Endothelial cell of umbilical vein (primary cell): ENCODE results near the gene SEMA6A. TPM values are rescaled to one million over a fixed set of nuclear protein-coding genes. Genes with fewer than 3 reads are reported as not detected.

Experiments used
- BruUV-seq: library from RNA; stranded (reverse); fragments of 400-500 nt; replicated peaks from 2 replicates; lab custom pipeline; 2021; lab: Mats Ljungman, UMichigan
- CTCF ChIA-PET: fragments of 300-600, 350-600 bp; sonication (Branson Sonifier 250); formaldehyde crosslinking; loops from one replicate; lab custom pipeline; 2021; ENCODE audit warnings: antibody characterized with exemption, inconsistent platforms; lab: Charles Lee
- POLR2A ChIA-PET: fragments of 300-600, 350-600 bp; sonication (Branson Sonifier 250); formaldehyde crosslinking; loops from one replicate; lab custom pipeline; 2021; ENCODE audit warnings: antibody characterized with exemption, inconsistent platforms; lab: Charles Lee
- DNase-seq: peaks from one replicate; pipeline ENCODE4 v3.0.0-alpha.2; 2011; ENCODE audit warnings: low read depth, low spot score
- FAIRE-seq: peaks from 2 replicates; lab custom pipeline; 2011; peaks lifted over from hg19 to GRCh38; lab: Jason Lieb, UNC
- H2AFZ ChIP-seq: 2 replicates; pipeline ENCODE4 v1.6.0; 2012; ENCODE audit warnings: low read depth, low read length, control low read depth, inconsistent platforms
- H3K27ac ChIP-seq: 2 replicates; pipeline ENCODE4 v1.5.1; 2011; ENCODE audit warnings: low read depth, mild to moderate bottlenecking, control low read depth, low read length, moderate library complexity; ENCODE audit not compliant: insufficient read depth
- H3K27me3 ChIP-seq, 2 experiments: 2 replicates each; pipeline versions ENCODE4 v1.6.0 to v1.6.1; 2011; ENCODE audit warnings: low read length in 2 of 2, mixed read lengths in 1 of 2; ENCODE audit not compliant: control insufficient read depth in 2 of 2, insufficient read depth in 2 of 2
- H3K36me3 ChIP-seq, 2 experiments: 2 replicates in 1 of 2; 3 replicates in 1 of 2; pipeline ENCODE4 v1.5.1; 2011; ENCODE audit warnings: low read length in 2 of 2, mild to moderate bottlenecking in 1 of 2, moderate library complexity in 1 of 2; ENCODE audit not compliant: control insufficient read depth in 2 of 2, insufficient read depth in 2 of 2; ENCODE audit errors: extremely low read depth in 1 of 2
- H3K4me1 ChIP-seq: 3 replicates; pipeline ENCODE4 v1.5.1; 2011; ENCODE audit warnings: mild to moderate bottlenecking, low read length; ENCODE audit not compliant: control insufficient read depth, insufficient read depth; ENCODE audit errors: extremely low read depth
- H3K4me2 ChIP-seq: 2 replicates; pipeline ENCODE4 v1.6.1; 2011; ENCODE audit warnings: low read length, control low read depth, mixed read lengths; ENCODE audit not compliant: insufficient read depth
- H3K4me3 ChIP-seq, 3 experiments: fragments of 200-600 bp in 1 of 3; sonication (generic), shearing (Covaris generic) in 1 of 3; replicated peaks in 1 of 3; 2 replicates each; pipeline ENCODE4 v1.5.1; 2011 to 2016; ENCODE audit warnings: control low read depth in 3 of 3, low read length in 3 of 3, mild to moderate bottlenecking in 2 of 3, inconsistent platforms in 1 of 3, low read depth in 1 of 3, moderate library complexity in 1 of 3; ENCODE audit not compliant: insufficient read depth in 1 of 3
- H3K79me2 ChIP-seq: 2 replicates; pipeline ENCODE4 v1.6.0; 2012; ENCODE audit warnings: low read length, inconsistent platforms; ENCODE audit not compliant: control insufficient read depth, insufficient read depth
- H3K9ac ChIP-seq: replicated peaks from 2 replicates; pipeline ENCODE3; 2011; ENCODE audit warnings: low read length, control low read depth; ENCODE audit not compliant: insufficient read depth; ENCODE audit errors: extremely low read depth
- H3K9me1 ChIP-seq: replicated peaks from 3 replicates; pipeline ENCODE4 v1.6.0; 2011; ENCODE audit warnings: mild to moderate bottlenecking, low read length; ENCODE audit not compliant: control insufficient read depth, insufficient read depth; ENCODE audit errors: extremely low read depth
- H3K9me3 ChIP-seq: replicated peaks from 2 replicates; pipeline ENCODE4 v1.5.1; 2012; ENCODE audit warnings: low read length, inconsistent platforms; ENCODE audit not compliant: control insufficient read depth, insufficient read depth
- H4K20me1 ChIP-seq: replicated peaks from 2 replicates; pipeline ENCODE3; 2011; ENCODE audit warnings: mild to moderate bottlenecking, low read length; ENCODE audit not compliant: control insufficient read depth, insufficient read depth; ENCODE audit errors: extremely low read depth
- POLR2AphosphoS5 ChIP-seq: IDR thresholded peaks from 2 replicates; pipeline ENCODE4 v1.6.1; 2012; ENCODE audit warnings: low read depth, mild to moderate bottlenecking, control low read depth, low read length, moderate library complexity; ENCODE audit not compliant: insufficient read depth
- dilution Hi-C: fragments of 300-500 bp; cut with MboI; formaldehyde crosslinking; loops from one replicate; pipeline ENCODE4 v1.15.0; 2019; ENCODE audit warnings: low sequenced_read_pairs; ENCODE audit not compliant: extremely low pct_ligation_motif_present
- intact Hi-C: fragments of 100-400 bp; cut with micrococcal nuclease; formaldehyde crosslinking; loops from one replicate; pipeline ENCODE4 v1.10.0; 2022
- polyA plus RNA-seq, 4 experiments: library from polyadenylated mRNA; depleted of rRNA in 3 of 4; stranded (reverse) in 3 of 4; unstranded in 1 of 4; fragments of >200 nt; gene quantifications; 2 replicates each; pipeline versions ENCODE4 v1.2.1 to v1.2.3, GENCODE V29; 2011 to 2012; ENCODE audit warnings: missing spikeins in 1 of 4
- total RNA-seq: library from RNA; stranded (reverse); gene quantifications from 2 replicates; pipeline ENCODE4 v1.2.3, GENCODE V29; 2021
- TF ChIP-seq, protein P1 (sequence below), 2 donors: IDR thresholded peaks; 1 replicate in 1 of 2; 2 replicates in 1 of 2; pipeline ENCODE4 v1.5.1; 2011; ENCODE audit warnings: low read length in 2 of 2, mild to moderate bottlenecking in 2 of 2, moderate library complexity in 2 of 2, control low read depth in 1 of 2, inconsistent platforms in 1 of 2, low read depth in 1 of 2; ENCODE audit not compliant: insufficient read depth in 1 of 2; ENCODE audit errors: extremely low read depth in 1 of 2

Gene SEMA6A
- total and polyA plus RNA-seq, 2 donors (not counting 3 experiments of a cell fraction or from before 2014, with no cell fraction given) = 0.43 to 1.5 TPM

DNA sequence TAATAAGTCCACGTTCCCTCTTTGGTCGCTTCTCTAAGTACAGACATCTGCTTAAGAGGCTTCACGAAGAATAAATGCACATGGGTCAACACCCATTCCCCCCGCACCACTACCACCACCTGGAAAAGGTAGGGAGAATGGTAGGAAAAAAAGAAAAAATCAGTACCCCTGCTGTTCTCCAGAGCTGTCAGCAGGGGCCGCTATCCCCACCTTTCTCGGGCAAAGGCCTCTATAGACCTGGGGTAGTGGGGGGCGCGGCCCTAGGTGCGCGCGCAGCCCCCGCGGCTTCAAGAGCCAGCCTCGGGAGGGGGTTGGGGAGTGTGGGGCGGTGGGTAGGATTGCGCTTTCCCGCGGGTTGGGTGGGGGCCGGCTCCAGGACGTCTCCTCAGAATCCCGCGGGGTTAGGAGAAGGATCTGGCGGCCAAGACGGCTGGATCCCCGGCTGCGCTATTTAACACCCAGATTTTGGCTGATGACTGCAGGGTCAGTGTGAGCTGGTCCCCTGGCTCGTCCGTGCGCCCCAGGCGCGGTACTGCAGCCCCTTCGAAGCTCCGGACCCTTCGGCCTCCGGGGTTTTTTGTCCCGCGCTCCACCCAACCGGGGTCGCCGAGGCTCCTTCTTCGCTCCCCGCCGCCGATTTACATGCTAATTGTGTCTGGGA lies 1.6 kb upstream of the SEMA6A start:
- dilution Hi-C loops = no loop called here

More for the DNA sequence above, 1.6 kb upstream of the SEMA6A start:
- BruUV-seq = no TSS peak
- H3K79me2 ChIP-seq = no peaks in the 10 kb centered on the region
- POLR2A ChIA-PET = no interaction called here
- peak; percentile 72 for DNase-seq
- H3K9ac ChIP-seq = no peak overlapping the region
- H3K4me1 ChIP-seq = peaks cover 17% of the 10 kb centered on the region
- H4K20me1 ChIP-seq = no peaks in the 10 kb centered on the region
- no peaks in the 10 kb centered on the region for H3K9me1 ChIP-seq
- peak overlapping the region; percentile 85 for H3K4me2 ChIP-seq
- intact Hi-C loops = loop anchor here (1.0 to 10.0 kb wide), 2 partner anchors 372 to 879 kb away; no protein-coding TSS in a partner anchor
- H3K4me3 ChIP-seq = peak overlapping the region; percentile 53 to 58 (median 57)
- peak overlapping the region; percentile 52 for H2AFZ ChIP-seq
- FAIRE-seq = peak; percentile 89
- peaks cover 36 to 60% of the 10 kb centered on the region in 2 experiments for H3K27me3 ChIP-seq
- CTCF ChIA-PET = interaction anchor here (0.7 to 2.8 kb wide), 6 partner anchors 9 to 438 kb away, joined by 3 to 8 read pairs (median 6); no protein-coding TSS in a partner anchor
- no peaks in the 10 kb centered on the region for H3K9me3 ChIP-seq
- H3K36me3 ChIP-seq = no peaks in the 10 kb centered on the region
- TF ChIP-seq, protein P1, sequence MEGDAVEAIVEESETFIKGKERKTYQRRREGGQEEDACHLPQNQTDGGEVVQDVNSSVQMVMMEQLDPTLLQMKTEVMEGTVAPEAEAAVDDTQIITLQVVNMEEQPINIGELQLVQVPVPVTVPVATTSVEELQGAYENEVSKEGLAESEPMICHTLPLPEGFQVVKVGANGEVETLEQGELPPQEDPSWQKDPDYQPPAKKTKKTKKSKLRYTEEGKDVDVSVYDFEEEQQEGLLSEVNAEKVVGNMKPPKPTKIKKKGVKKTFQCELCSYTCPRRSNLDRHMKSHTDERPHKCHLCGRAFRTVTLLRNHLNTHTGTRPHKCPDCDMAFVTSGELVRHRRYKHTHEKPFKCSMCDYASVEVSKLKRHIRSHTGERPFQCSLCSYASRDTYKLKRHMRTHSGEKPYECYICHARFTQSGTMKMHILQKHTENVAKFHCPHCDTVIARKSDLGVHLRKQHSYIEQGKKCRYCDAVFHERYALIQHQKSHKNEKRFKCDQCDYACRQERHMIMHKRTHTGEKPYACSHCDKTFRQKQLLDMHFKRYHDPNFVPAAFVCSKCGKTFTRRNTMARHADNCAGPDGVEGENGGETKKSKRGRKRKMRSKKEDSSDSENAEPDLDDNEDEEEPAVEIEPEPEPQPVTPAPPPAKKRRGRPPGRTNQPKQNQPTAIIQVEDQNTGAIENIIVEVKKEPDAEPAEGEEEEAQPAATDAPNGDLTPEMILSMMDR (IDR thresholded peaks at IDR 0.05; ENCODE audit: extremely low read depth in 1 of 2, insufficient read depth in 1 of 2, low read depth in 1 of 2, low read length in 2 of 2) = peak; percentile 84 to 85
- no peak for TF ChIP-seq POLR2AphosphoS5
- H3K27ac ChIP-seq = no peak overlapping the region
